Caco-2 (cell line): ENCODE measurements around the gene MBTD1. TPM values are rescaled to one million over a fixed set of nuclear protein-coding genes. Genes with fewer than 3 reads are reported as not detected.
A peak's percentile ranks its signal among the peaks of the same experiment; 100 is the strongest.

ENCODE experiments used
- BruUV-seq: library from RNA; stranded (reverse); fragments of 400-500 nt; replicated peaks from 2 replicates; lab custom pipeline; 2021; lab: Mats Ljungman, UMichigan
- CTCF ChIA-PET: fragments of 300-600 bp; sonication (Branson Sonifier 250); formaldehyde crosslinking; loops from one replicate; lab custom pipeline; 2022; ENCODE audit warnings: antibody characterized with exemption; lab: Charles Lee
- POLR2A ChIA-PET: fragments of 300-600 bp; sonication (Branson Sonifier 250); formaldehyde crosslinking; loops from one replicate; lab custom pipeline; 2022; ENCODE audit warnings: antibody characterized with exemption; lab: Charles Lee
- DNase-seq, 2 experiments: peaks; one replicate each; pipeline versions ENCODE4 v3.0.0 to v3.0.0-alpha.2; 2020 to 2022
- H3K27me3 ChIP-seq: replicated peaks from 2 replicates; pipeline ENCODE4 v1.6.0; 2011; ENCODE audit warnings: low read length; ENCODE audit not compliant: control insufficient read depth, insufficient read depth
- H3K36me3 ChIP-seq: 2 replicates; pipeline ENCODE4 v1.5.1; 2011; ENCODE audit warnings: low read length; ENCODE audit not compliant: control insufficient read depth, insufficient read depth
- H3K4me1 ChIP-seq: fragments of 250-450 bp; sonication (Bioruptor Pico); 2 replicates; pipeline ENCODE4 v1.5.1; 2020; ENCODE audit warnings: mild to moderate bottlenecking
- H3K4me3 ChIP-seq: 2 replicates; pipeline ENCODE4 v1.5.1; 2011; ENCODE audit warnings: low read depth, mild to moderate bottlenecking, control low read depth, low read length
- H3K9me3 ChIP-seq: fragments of 250-450 bp; sonication (Bioruptor Pico); 2 replicates; pipeline ENCODE4 v1.5.1; 2020; ENCODE audit warnings: mild to moderate bottlenecking, moderate library complexity
- H3K27ac Mint-ChIP-seq: one replicate; pipeline ENCODE4 v1.8.0; 2022; ENCODE audit warnings: mixed read lengths; ENCODE audit not compliant: unreplicated experiment
- H3K27me3 Mint-ChIP-seq: one replicate; pipeline ENCODE4 v1.8.0; 2022; ENCODE audit warnings: mixed read lengths; ENCODE audit not compliant: insufficient read depth, unreplicated experiment
- H3K36me3 Mint-ChIP-seq: one replicate; pipeline ENCODE4 v1.8.0; 2022; ENCODE audit warnings: mild to moderate bottlenecking, mixed read lengths; ENCODE audit not compliant: insufficient read depth, unreplicated experiment
- H3K4me1 Mint-ChIP-seq: one replicate; pipeline ENCODE4 v1.8.0; 2022; ENCODE audit warnings: low read depth, mixed read lengths; ENCODE audit not compliant: unreplicated experiment
- H3K4me3 Mint-ChIP-seq: one replicate; pipeline ENCODE4 v1.8.0; 2022; ENCODE audit warnings: mild to moderate bottlenecking, moderate library complexity, mixed read lengths; ENCODE audit not compliant: unreplicated experiment
- H3K9me3 Mint-ChIP-seq: one replicate; pipeline ENCODE4 v1.8.0; 2022; ENCODE audit warnings: mixed read lengths; ENCODE audit not compliant: unreplicated experiment
- CTCF ChIP-seq, 2 experiments: fragments of 200-600 bp in 1 of 2; IDR thresholded peaks; 1 replicate in 1 of 2; 2 replicates in 1 of 2; pipeline versions ENCODE4 v1.5.1 to v1.8.0; 2011 to 2022; ENCODE audit warnings: antibody characterized with exemption in 1 of 2, control low read depth in 1 of 2, inconsistent platforms in 1 of 2, low read depth in 1 of 2, low read length in 1 of 2, mild to moderate bottlenecking in 1 of 2, moderate library complexity in 1 of 2; ENCODE audit not compliant: insufficient read depth in 1 of 2, severe bottlenecking in 1 of 2, unreplicated experiment in 1 of 2
- intact Hi-C: fragments of 100-400 bp; cut with micrococcal nuclease; formaldehyde crosslinking; loops from one replicate; pipeline ENCODE4 v1.10.0; 2022; ENCODE audit not compliant: unreplicated experiment
- total RNA-seq: library from RNA; stranded (reverse); gene quantifications from 2 replicates; pipeline ENCODE4 v1.2.3, GENCODE V29; 2022

The MBTD1 gene
- total RNA-seq, 1 experiment from 2014 or later = 26.2 TPM

- Mint-ChIP-seq H3K9me3 (no peaks in the 10 kb centered on the region), H3K4me1 (no peaks in the 10 kb centered on the region)
- CTCF ChIA-PET = no interaction called here
Observed at GRCh38 chr17:51189628-51190027, 70.2 kb downstream of the MBTD1 start.

GRCh38 chr17:51189162-51189561, 70.7 kb downstream of the MBTD1 start:
- no peaks in the 10 kb centered on the region for H3K27me3 Mint-ChIP-seq
- H3K36me3 ChIP-seq = no peaks in the 10 kb centered on the region; the same call in 1 of the 2 replicates
- H3K4me1 Mint-ChIP-seq = no peaks in the 10 kb centered on the region
- no TSS peak for BruUV-seq
- POLR2A ChIA-PET = no interaction called here
- H3K27me3 ChIP-seq = no peaks in the 10 kb centered on the region
- TF ChIP-seq CTCF (IDR thresholded peaks at IDR 0.05; ENCODE audit: insufficient read depth in 1 of 2, low read depth in 1 of 2, low read length in 1 of 2, severe bottlenecking in 1 of 2, unreplicated experiment in 1 of 2) = no peak
- no peaks in the 10 kb centered on the region for H3K9me3 ChIP-seq
- no peak overlapping the region for H3K27ac Mint-ChIP-seq
- H3K36me3 Mint-ChIP-seq = peaks cover 82% of the 10 kb centered on the region
- CTCF ChIA-PET = no interaction called here
- no peak overlapping the region for H3K4me3 ChIP-seq
- DNase-seq = no peak
- no peak overlapping the region for H3K4me3 Mint-ChIP-seq
- no peaks in the 10 kb centered on the region for H3K9me3 Mint-ChIP-seq
- intact Hi-C loops = no loop called here
- no peaks in the 10 kb centered on the region for H3K4me1 ChIP-seq

More at GRCh38 chr17:51189628-51190027, 70.2 kb downstream of the MBTD1 start:
- Histone ChIP-seq H3K36me3 (no peaks in the 10 kb centered on the region; the same call in 1 of the 2 replicates), H3K4me1 (no peaks in the 10 kb centered on the region), H3K9me3 (no peaks in the 10 kb centered on the region), H3K4me3 (no peak overlapping the region), H3K27me3 (no peaks in the 10 kb centered on the region)
- Mint-ChIP-seq H3K27ac (no peak overlapping the region), H3K36me3 (peaks cover 82% of the 10 kb centered on the region), H3K4me3 (no peak overlapping the region), H3K27me3 (no peaks in the 10 kb centered on the region)
- BruUV-seq = no TSS peak
- POLR2A ChIA-PET = no interaction called here
- intact Hi-C loops = no loop called here
- TF ChIP-seq CTCF (IDR thresholded peaks at IDR 0.05; ENCODE audit: insufficient read depth in 1 of 2, low read depth in 1 of 2, low read length in 1 of 2, severe bottlenecking in 1 of 2, unreplicated experiment in 1 of 2) = no peak
- DNase-seq = no peak

GRCh38 chr17:51188271-51188833, 71.5 kb downstream of the MBTD1 start:
- Mint-ChIP-seq H3K36me3 (peaks cover 77% of the 10 kb centered on the region), H3K27ac (peak overlapping the region; percentile 42), H3K9me3 (no peaks in the 10 kb centered on the region), H3K27me3 (no peaks in the 10 kb centered on the region), H3K4me1 (no peaks in the 10 kb centered on the region), H3K4me3 (no peak overlapping the region)
- H3K4me1 ChIP-seq = no peaks in the 10 kb centered on the region
- no peaks in the 10 kb centered on the region; the same call in 1 of the 2 replicates for H3K36me3 ChIP-seq
- no peaks in the 10 kb centered on the region for H3K9me3 ChIP-seq
- H3K27me3 ChIP-seq = no peaks in the 10 kb centered on the region
- no peak for TF ChIP-seq CTCF (IDR thresholded peaks at IDR 0.05; ENCODE audit: insufficient read depth in 1 of 2, low read depth in 1 of 2, low read length in 1 of 2, severe bottlenecking in 1 of 2, unreplicated experiment in 1 of 2)
- no TSS peak for BruUV-seq
- ChIA-PET POLR2A (no interaction called here), CTCF (no interaction called here)
- no peak overlapping the region for H3K4me3 ChIP-seq
- DNase-seq = no peak
- intact Hi-C loops = no loop called here
